Osteocyte (in vitro differentiated cells): ENCODE data around the gene RABL2B. TPM values are rescaled to one million over a fixed set of nuclear protein-coding genes. Genes with fewer than 3 reads are reported as not detected.
"Not testable (repeated sequence)": the region's sequence is repeated elsewhere in the genome, so short reads cannot be mapped to it uniquely, and the experiment has no call there.

ENCODE experiments used
- DNase-seq: peaks from one replicate; pipeline ENCODE4 v3.0.0; 2021; ENCODE audit warnings: mixed read lengths; ENCODE audit not compliant: unreplicated experiment; ENCODE audit errors: extremely low spot score
- H3K27ac Mint-ChIP-seq: one replicate; pipeline ENCODE4 v1.8.0; 2021; ENCODE audit warnings: mild to moderate bottlenecking, mixed read lengths; ENCODE audit not compliant: unreplicated experiment
- H3K27me3 Mint-ChIP-seq: one replicate; pipeline ENCODE4 v1.8.0; 2021; ENCODE audit warnings: mixed read lengths; ENCODE audit not compliant: unreplicated experiment
- H3K36me3 Mint-ChIP-seq: one replicate; pipeline ENCODE4 v1.8.0; 2021; ENCODE audit warnings: mixed read lengths; ENCODE audit not compliant: unreplicated experiment
- H3K4me1 Mint-ChIP-seq: one replicate; pipeline ENCODE4 v1.8.0; 2021; ENCODE audit warnings: mixed read lengths; ENCODE audit not compliant: unreplicated experiment
- H3K4me3 Mint-ChIP-seq: one replicate; pipeline ENCODE4 v1.8.0; 2021; ENCODE audit warnings: mild to moderate bottlenecking, moderate library complexity, mixed read lengths; ENCODE audit not compliant: unreplicated experiment
- H3K9me3 Mint-ChIP-seq: one replicate; pipeline ENCODE4 v1.8.0; 2021; ENCODE audit warnings: mixed read lengths; ENCODE audit not compliant: unreplicated experiment
- CTCF ChIP-seq: fragments of 200-600 bp; sonication (generic); IDR thresholded peaks from 2 replicates; pipeline ENCODE4 v1.5.0; 2021; ENCODE audit warnings: antibody characterized with exemption, mild to moderate bottlenecking, moderate library complexity
- total RNA-seq: library from RNA; stranded (reverse); gene quantifications from 2 replicates; pipeline ENCODE4 v1.2.1, GENCODE V29; 2021

RABL2B gene
- total RNA-seq, 1 donor from 2014 or later, result 41.6 TPM

- Mint-ChIP-seq H3K27ac (peak overlapping the region; percentile 82), H3K4me3 (peak overlapping the region; percentile 88), H3K27me3 (peaks cover 19% of the 10 kb centered on the region)
- TF ChIP-seq CTCF, result peak; percentile 51
- DNase-seq, result peak; percentile 80
- not testable (repeated sequence) for H3K36me3 Mint-ChIP-seq, H3K9me3 Mint-ChIP-seq, H3K4me1 Mint-ChIP-seq
These were observed 26.4 kb downstream of the RABL2B start for GRCh38 chr22:50756949-50757491.

GRCh38 chr22:50756406-50756805 is 27.0 kb downstream of the RABL2B start:
- not testable (repeated sequence) for DNase-seq, H3K9me3 Mint-ChIP-seq, H3K36me3 Mint-ChIP-seq, H3K27ac Mint-ChIP-seq, H3K4me1 Mint-ChIP-seq
- Mint-ChIP-seq H3K27me3 (peaks cover 21% of the 10 kb centered on the region), H3K4me3 (peak overlapping the region; percentile 88)

DNA sequence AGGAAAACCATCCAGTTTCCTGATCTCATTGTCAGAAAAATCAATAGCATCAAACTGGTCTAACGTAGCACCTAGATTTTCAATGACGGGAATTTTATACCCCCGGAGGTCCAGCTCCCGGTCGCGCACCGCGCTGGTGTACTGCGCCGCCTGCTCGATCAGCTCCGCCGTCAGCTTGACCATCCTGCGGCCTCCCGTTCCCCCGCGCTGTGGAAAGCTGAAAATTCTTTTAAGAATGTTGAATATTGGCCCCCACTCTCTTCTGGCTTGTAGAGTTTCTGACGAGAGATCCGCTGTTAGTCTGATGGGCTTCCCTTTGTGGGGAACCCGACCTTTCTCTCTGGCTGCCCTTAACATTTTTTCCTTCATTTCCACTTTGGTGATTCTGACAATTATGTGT is 28.2 kb downstream of the RABL2B start:
- H3K4me3 Mint-ChIP-seq, H3K27ac Mint-ChIP-seq, H3K9me3 Mint-ChIP-seq, H3K4me1 Mint-ChIP-seq, H3K36me3 Mint-ChIP-seq, DNase-seq: not testable (repeated sequence)
- H3K27me3 Mint-ChIP-seq, result peaks cover 22% of the 10 kb centered on the region

GRCh38 chr22:50749302-50750074 is 33.9 kb downstream of the RABL2B start:
- peaks cover 28% of the 10 kb centered on the region for H3K27me3 Mint-ChIP-seq
- H3K9me3 Mint-ChIP-seq, H3K27ac Mint-ChIP-seq, H3K4me1 Mint-ChIP-seq, H3K36me3 Mint-ChIP-seq, DNase-seq, H3K4me3 Mint-ChIP-seq: not testable (repeated sequence)

DNA sequence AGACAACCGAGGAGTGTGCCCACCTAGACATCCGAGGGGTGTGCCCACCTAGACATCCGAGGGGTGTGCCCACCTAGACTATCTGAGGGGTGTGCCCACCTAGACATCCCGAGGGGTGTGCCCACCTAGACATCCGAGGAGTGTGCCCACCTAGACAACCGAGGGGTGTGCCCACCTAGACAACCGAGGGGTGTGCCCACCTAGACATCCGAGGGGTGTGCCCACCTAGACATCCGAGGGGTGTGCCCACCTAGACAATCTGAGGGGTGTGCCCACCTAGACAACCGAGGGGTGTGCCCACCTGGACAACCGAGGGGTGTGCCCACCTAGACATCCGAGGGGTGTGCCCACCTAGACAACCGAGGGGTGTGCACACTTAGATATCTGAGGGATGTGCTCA is 34.8 kb downstream of the RABL2B start:
- not testable (repeated sequence) for DNase-seq, H3K4me1 Mint-ChIP-seq, H3K9me3 Mint-ChIP-seq, H3K4me3 Mint-ChIP-seq, H3K27ac Mint-ChIP-seq, H3K36me3 Mint-ChIP-seq
- H3K27me3 Mint-ChIP-seq, result peaks cover 21% of the 10 kb centered on the region

DNA sequence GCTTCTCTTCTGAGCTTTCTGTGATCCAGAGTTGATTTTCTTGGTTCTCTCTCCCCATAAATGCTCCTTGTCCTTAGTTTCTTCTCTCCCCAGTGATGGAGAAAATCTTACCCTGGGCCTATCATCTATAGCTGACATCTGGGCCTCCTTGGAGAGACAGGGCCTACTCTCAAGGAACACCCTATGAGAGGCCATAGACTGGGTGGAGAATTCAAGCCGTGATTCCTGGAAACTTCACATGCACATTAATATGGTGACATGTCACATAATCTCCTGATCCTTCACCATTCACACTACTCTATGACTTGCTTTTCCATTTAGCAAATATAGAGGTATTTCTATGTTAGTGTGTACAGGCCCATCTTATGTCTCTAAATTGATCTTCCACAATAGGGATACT is 35.9 kb downstream of the RABL2B start:
- not testable (repeated sequence) for H3K36me3 Mint-ChIP-seq, H3K4me1 Mint-ChIP-seq, DNase-seq, H3K9me3 Mint-ChIP-seq, H3K4me3 Mint-ChIP-seq, H3K27ac Mint-ChIP-seq
- peaks cover 15% of the 10 kb centered on the region for H3K27me3 Mint-ChIP-seq

GRCh38 chr22:50744424-50744823 is 39.0 kb downstream of the RABL2B start:
- H3K4me3 Mint-ChIP-seq, H3K27ac Mint-ChIP-seq, H3K9me3 Mint-ChIP-seq, H3K36me3 Mint-ChIP-seq, H3K27me3 Mint-ChIP-seq, H3K4me1 Mint-ChIP-seq: not testable (repeated sequence)
- DNase-seq, result peak; percentile 59

DNA sequence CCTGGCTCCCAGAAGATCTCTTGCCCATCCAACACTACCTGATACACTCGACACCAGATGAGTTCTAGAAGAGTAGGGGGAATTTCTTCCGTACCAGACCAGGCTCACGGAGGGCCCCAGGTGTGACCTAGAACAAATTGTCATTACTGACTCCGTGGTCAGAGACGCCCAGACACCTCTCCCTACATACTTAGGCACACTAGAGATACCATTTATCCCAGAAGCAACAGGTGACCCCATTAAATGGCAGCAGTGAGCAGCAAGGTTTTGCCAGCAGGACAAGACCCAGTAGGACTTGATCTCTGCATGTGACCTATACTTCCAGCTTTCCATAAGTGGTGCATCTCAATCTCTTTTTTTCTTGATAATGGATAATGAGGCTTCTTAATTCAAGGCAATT is 42.7 kb downstream of the RABL2B start:
- H3K9me3 Mint-ChIP-seq, H3K4me3 Mint-ChIP-seq, DNase-seq, H3K4me1 Mint-ChIP-seq, H3K36me3 Mint-ChIP-seq, H3K27ac Mint-ChIP-seq: not testable (repeated sequence)
- peaks cover 24% of the 10 kb centered on the region for H3K27me3 Mint-ChIP-seq
